IMR-90 (cell line): ENCODE results near the gene CPLX3. TPM values are rescaled to one million over a fixed set of nuclear protein-coding genes. Genes with fewer than 3 reads are reported as not detected.

Experiments
- ATAC-seq: fragments of 200-7000 bp; cut with Tn5 transposase; 2 replicates; pipeline ENCODE4 v1.9.1; 2020; ENCODE audit warnings: low read depth, mild to moderate bottlenecking, moderate library complexity
- BruUV-seq: library from RNA; stranded (reverse); fragments of 400-500 nt; replicated peaks from 2 replicates; lab custom pipeline; 2021; lab: Mats Ljungman, UMichigan
- CTCF ChIA-PET: fragments of 300-600 bp; formaldehyde crosslinking; extraction: SDS; loops from one replicate; lab custom pipeline; 2021; ENCODE audit warnings: antibody characterized with exemption; lab: Yijun Ruan, JAX
- POLR2A ChIA-PET: fragments of 300-600 bp; sonication (Branson Sonifier 250); formaldehyde crosslinking; loops from one replicate; lab custom pipeline; 2022; ENCODE audit warnings: antibody characterized with exemption; ENCODE audit not compliant: unreplicated experiment; lab: Charles Lee
- DNase-seq: peaks from one replicate; pipeline ENCODE4 v3.0.0; 2013
- H2AFZ ChIP-seq: replicated peaks from 2 replicates; pipeline ENCODE3; 2013; ENCODE audit warnings: low read length, mild to moderate bottlenecking; ENCODE audit not compliant: poor library complexity
- H2AK5ac ChIP-seq: 2 replicates; pipeline ENCODE4 v1.6.1; 2013; ENCODE audit warnings: low read depth, low read length, inconsistent platforms
- H2AK9ac ChIP-seq: replicated peaks from 2 replicates; pipeline ENCODE3; 2013; ENCODE audit warnings: mild to moderate bottlenecking, low read depth, low read length, moderate library complexity; ENCODE audit not compliant: poor library complexity
- H2BK120ac ChIP-seq: 2 replicates; pipeline ENCODE4 v1.6.1; 2013; ENCODE audit warnings: low read depth, low read length, inconsistent platforms
- H2BK15ac ChIP-seq: 3 replicates; pipeline ENCODE4 v1.6.1; 2013; ENCODE audit warnings: low read depth, low read length, inconsistent platforms
- H2BK20ac ChIP-seq: 2 replicates; pipeline ENCODE4 v1.6.1; 2013; ENCODE audit warnings: low read depth, mild to moderate bottlenecking, inconsistent platforms, low read length, moderate library complexity
- H2BK5ac ChIP-seq: 2 replicates; pipeline ENCODE4 v1.6.1; 2013; ENCODE audit warnings: mild to moderate bottlenecking, low read depth, low read length, inconsistent platforms; ENCODE audit not compliant: poor library complexity, severe bottlenecking
- H3K14ac ChIP-seq: replicated peaks from 2 replicates; pipeline ENCODE4 v1.6.1; 2013; ENCODE audit warnings: low read depth, low read length, inconsistent platforms
- H3K18ac ChIP-seq: 2 replicates; pipeline ENCODE4 v1.6.1; 2013; ENCODE audit warnings: low read depth, low read length, control low read depth
- H3K23ac ChIP-seq: 2 replicates; pipeline ENCODE4 v1.6.1; 2013; ENCODE audit warnings: low read depth, low read length, inconsistent platforms
- H3K27ac ChIP-seq: 2 replicates; pipeline ENCODE4 v1.5.1; 2013; ENCODE audit warnings: mild to moderate bottlenecking, control low read depth, low read length; ENCODE audit not compliant: insufficient read depth
- H3K27me3 ChIP-seq: 2 replicates; pipeline ENCODE4 v1.6.1; 2013; ENCODE audit warnings: low read length; ENCODE audit not compliant: control insufficient read depth, insufficient read depth
- H3K36me3 ChIP-seq: 2 replicates; pipeline ENCODE4 v1.6.1; 2013; ENCODE audit warnings: low read length, mixed read lengths; ENCODE audit not compliant: control insufficient read depth, insufficient read depth
- H3K4ac ChIP-seq: 2 replicates; pipeline ENCODE4 v1.6.1; 2013; ENCODE audit warnings: low read depth, low read length, inconsistent platforms
- H3K4me1 ChIP-seq: 2 replicates; pipeline ENCODE4 v1.6.1; 2013; ENCODE audit warnings: low read length, mixed read lengths; ENCODE audit not compliant: control insufficient read depth, insufficient read depth
- H3K4me2 ChIP-seq: 2 replicates; pipeline ENCODE4 v1.6.1; 2013; ENCODE audit warnings: low read depth, mild to moderate bottlenecking, control low read depth, low read length, moderate library complexity
- H3K4me3 ChIP-seq: 2 replicates; pipeline ENCODE4 v1.5.1; 2013; ENCODE audit warnings: low read depth, mild to moderate bottlenecking, control low read depth, low read length, moderate library complexity; ENCODE audit not compliant: insufficient read depth
- H3K56ac ChIP-seq: 2 replicates; pipeline ENCODE4 v1.6.1; 2013; ENCODE audit warnings: low read length, inconsistent platforms; ENCODE audit not compliant: insufficient read depth; ENCODE audit errors: extremely low read depth
- H3K79me1 ChIP-seq, 2 experiments: 2 replicates each; pipeline ENCODE4 v1.6.1; 2013; ENCODE audit warnings: low read length in 2 of 2, inconsistent platforms in 1 of 2, low read depth in 1 of 2
- H3K9ac ChIP-seq: 2 replicates; pipeline ENCODE4 v1.6.1; 2013; ENCODE audit warnings: low read depth, low read length, control low read depth
- H3K9me1 ChIP-seq: 2 replicates; pipeline ENCODE4 v1.6.1; 2013; ENCODE audit warnings: low read length, inconsistent platforms; ENCODE audit not compliant: insufficient read depth
- H3K9me3 ChIP-seq: 2 replicates; pipeline ENCODE4 v1.6.1; 2013; ENCODE audit warnings: low read length; ENCODE audit not compliant: control insufficient read depth, insufficient read depth
- H4K20me1 ChIP-seq: 2 replicates; pipeline ENCODE4 v1.6.1; 2013; ENCODE audit warnings: low read length, inconsistent platforms; ENCODE audit not compliant: insufficient read depth
- H4K5ac ChIP-seq: 2 replicates; pipeline ENCODE4 v1.6.1; 2013; ENCODE audit warnings: mild to moderate bottlenecking, low read depth, low read length, control low read depth
- H4K8ac ChIP-seq, 2 experiments: 2 replicates each; pipeline ENCODE4 v1.6.1; 2013; ENCODE audit warnings: low read depth in 2 of 2, low read length in 2 of 2, control low read depth in 1 of 2, inconsistent platforms in 1 of 2
- H4K91ac ChIP-seq: 2 replicates; pipeline ENCODE4 v1.6.1; 2013; ENCODE audit warnings: low read depth, low read length, inconsistent platforms; ENCODE audit not compliant: insufficient read depth
- BHLHE40 ChIP-seq: fragments of 150-350 bp; IDR thresholded peaks from 2 replicates; pipeline ENCODE4 v1.6.1; 2016; ENCODE audit warnings: mild to moderate bottlenecking, low read depth, low read length
- ELK1 ChIP-seq: fragments of 150-350 bp; IDR thresholded peaks from 2 replicates; pipeline ENCODE4 v1.6.1; 2016; ENCODE audit warnings: low read depth, mild to moderate bottlenecking, low read length, moderate library complexity, borderline replicate concordance
- RCOR1 ChIP-seq: IDR thresholded peaks from 2 replicates; pipeline ENCODE4 v1.6.1; 2012; ENCODE audit warnings: mild to moderate bottlenecking, low read length, improper control_type of control experiment; ENCODE audit not compliant: insufficient replicate concordance
- WGBS, 2 experiments: methylation state at CpG; one replicate each; pipeline versions ENCODE4 v1.1.5 to v1.1.7; 2013; ENCODE audit warnings: missing lambda C conversion rate in 2 of 2; ENCODE audit not compliant: insufficient read length in 1 of 2; ENCODE audit errors: extremely low coverage in 2 of 2; 5-methylcytosine and 5-hydroxymethylcytosine counted together
- dilution Hi-C: fragments of 300-500 bp; cut with HindIII; formaldehyde crosslinking; loops from one replicate; pipeline ENCODE4 v1.14.3; 2018; ENCODE audit warnings: low sequenced_read_pairs; ENCODE audit not compliant: unreplicated experiment
- in situ Hi-C: fragments of 300-500 bp; cut with MboI; formaldehyde crosslinking; loops from 3 replicates; pipeline ENCODE4 v1.14.3; 2019; ENCODE audit warnings: low sequenced_read_pairs, inconsistent platforms, mixed read lengths
- intact Hi-C: fragments of 100-400 bp; cut with micrococcal nuclease; formaldehyde crosslinking; loops from 2 replicates; pipeline ENCODE4 v1.10.0; 2022
- polyA plus RNA-seq, 3 experiments: library from polyadenylated mRNA; depleted of rRNA; stranded (reverse); fragments of >200 nt; gene quantifications; 2 replicates each; pipeline ENCODE4 v1.2.3, GENCODE V29; 2012; ENCODE audit warnings: low replicate concordance in 1 of 3
- total RNA-seq: library from RNA; depleted of rRNA; stranded (reverse); fragments of >200 nt; gene quantifications from 2 replicates; pipeline ENCODE4 v1.2.3, GENCODE V29; 2012

The CPLX3 gene
- total and polyA plus RNA-seq, 2 of the 4 experiments (the other 2 are of a cell fraction), result not detected

- Histone ChIP-seq H3K4me1 (peaks cover 7% of the 10 kb centered on the region), H2BK20ac (no peak overlapping the region), H3K18ac (no peak overlapping the region), H2BK120ac (no peak overlapping the region), H2AFZ (no peak overlapping the region), H2BK15ac (no peak overlapping the region), H4K91ac (no peak overlapping the region), H4K5ac (no peak overlapping the region), H3K4me2 (no peak overlapping the region), H4K20me1 (peaks cover 72% of the 10 kb centered on the region), H2BK5ac (no peak overlapping the region), H3K9ac (peak overlapping the region; percentile 29; the same call in 1 of the 2 replicates), H3K56ac (no peak overlapping the region), H3K9me3 (no peaks in the 10 kb centered on the region), H3K36me3 (peaks cover under 1% of the 10 kb centered on the region), H2AK9ac (no peak overlapping the region), H3K14ac (no peak overlapping the region), H3K4ac (no peak overlapping the region), H3K9me1 (peaks cover 28% of the 10 kb centered on the region), H2AK5ac (no peak overlapping the region), H3K79me1 (peaks cover 12 to 75% of the 10 kb centered on the region in 2 experiments), H4K8ac (no peak overlapping the region), H3K23ac (peak overlapping the region; percentile 39; the same call in 1 of the 2 replicates), H3K27me3 (no peaks in the 10 kb centered on the region), H3K4me3 (no peak overlapping the region), H3K27ac (no peak overlapping the region)
- TF ChIP-seq BHLHE40, result peak; percentile 57
- TF ChIP-seq ELK1, result no peak
- TF ChIP-seq RCOR1, result no peak
- DNase-seq, result peak; percentile 31
- CTCF ChIA-PET, result no interaction called here
- dilution Hi-C loops (no loop called here), intact Hi-C loops (no loop called here), in situ Hi-C loops (no loop called here)
- no TSS peak for BruUV-seq
- peak; percentile 55 for ATAC-seq
- POLR2A ChIA-PET, result no interaction called here
- WGBS, 2 experiments, result 92% methylated on average over 5 of the region's 11 CpGs; no CpG with 5 or more reads in 1 of the 2 experiments
These were observed 37.0 kb downstream of the CPLX3 start for GRCh38 chr15:74863239-74864056.
